Measurements from ENCODE around the gene ACTMAP.
A peak's percentile ranks its signal among the peaks of the same experiment; 100 is the strongest.

The ACTMAP gene

DNA sequence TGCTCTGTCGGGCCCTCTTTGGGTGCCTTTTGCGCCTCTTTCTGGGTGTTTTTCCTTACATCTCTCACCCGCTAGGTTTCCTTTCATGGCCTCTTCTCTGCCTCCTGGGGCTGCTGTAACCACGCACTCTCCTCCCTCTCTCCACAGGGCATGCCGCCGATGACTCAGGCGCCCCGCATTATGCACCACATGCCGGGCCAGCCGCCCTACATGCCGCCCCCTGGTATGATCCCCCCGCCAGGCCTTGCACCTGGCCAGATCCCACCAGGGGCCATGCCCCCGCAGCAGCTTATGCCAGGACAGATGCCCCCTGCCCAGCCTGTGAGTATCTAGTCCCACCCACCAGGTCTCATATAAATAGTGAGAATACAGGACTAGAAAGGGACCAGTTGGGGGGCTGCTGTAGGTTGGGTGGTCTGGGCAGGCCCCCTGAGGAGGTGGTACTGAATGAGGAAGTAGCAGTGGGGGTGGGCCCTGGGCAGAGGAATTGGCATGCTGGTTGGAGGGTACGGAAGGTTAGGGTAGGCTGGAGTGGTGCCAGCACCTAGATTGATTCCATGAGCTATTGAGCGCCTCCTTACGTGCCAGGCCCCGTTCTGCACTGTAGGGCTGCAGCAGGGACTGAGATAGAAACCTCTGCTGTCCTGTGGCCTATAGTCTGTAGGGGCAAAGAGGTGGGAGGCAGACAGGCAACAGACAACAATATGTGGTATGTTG is 12.6 kb upstream of the ACTMAP start:
- peak; percentile 66 for ATAC-seq
- Mint-ChIP-seq H3K9me3 (no peaks in the 10 kb centered on the region), H3K4me3 (peak overlapping the region; percentile 59), H3K27ac (peak overlapping the region; percentile 90), H3K4me1 (peaks cover 72% of the 10 kb centered on the region), H3K36me3 (ENCODE audit: low read depth) (peaks cover 78% of the 10 kb centered on the region), H3K27me3 (no peaks in the 10 kb centered on the region)
- peak; percentile 51 for DNase-seq

DNA sequence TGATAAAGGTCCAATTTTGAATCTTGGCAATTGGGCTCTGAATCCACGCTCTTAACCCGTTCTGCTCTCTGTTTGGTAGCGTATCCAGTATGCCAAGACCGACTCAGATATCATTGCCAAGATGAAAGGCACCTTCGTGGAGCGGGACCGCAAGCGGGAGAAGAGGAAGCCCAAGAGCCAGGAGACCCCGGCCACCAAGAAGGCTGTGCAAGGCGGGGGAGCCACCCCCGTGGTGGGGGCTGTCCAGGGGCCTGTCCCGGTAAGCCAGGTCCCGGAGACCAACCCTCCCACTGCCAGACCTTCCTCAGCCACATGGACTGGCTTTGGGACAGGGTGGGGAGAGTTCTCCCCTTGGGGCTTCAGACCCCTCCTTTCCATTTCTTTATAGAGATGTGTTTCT is 9.1 kb upstream of the ACTMAP start:
- Mint-ChIP-seq H3K4me3 (no peak overlapping the region), H3K36me3 (ENCODE audit: low read depth) (peaks cover 85% of the 10 kb centered on the region), H3K9me3 (no peaks in the 10 kb centered on the region), H3K4me1 (peaks cover 85% of the 10 kb centered on the region), H3K27ac (no peak overlapping the region), H3K27me3 (no peaks in the 10 kb centered on the region)
- no peak for DNase-seq
- no peak for ATAC-seq

DNA sequence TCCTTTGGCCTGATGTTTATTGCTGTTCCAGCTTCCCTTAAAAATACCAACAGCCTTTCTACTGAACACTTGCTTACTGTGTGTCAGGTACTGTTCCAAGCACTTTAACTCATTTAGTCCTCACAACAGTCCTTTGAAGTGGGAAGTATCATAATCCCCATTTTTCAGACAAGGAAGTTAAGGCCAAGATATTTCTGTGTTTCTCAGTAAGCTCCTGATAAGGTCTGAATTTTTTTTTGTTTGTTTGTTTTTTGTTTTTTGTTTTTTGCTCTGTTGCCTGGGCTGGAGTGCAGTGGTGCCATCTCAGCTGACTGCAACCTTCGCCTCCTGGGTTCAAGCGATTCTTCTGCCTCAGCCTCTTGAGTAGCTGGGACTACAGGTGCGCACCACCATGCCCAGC is 8.2 kb upstream of the ACTMAP start:
- Mint-ChIP-seq H3K36me3 (ENCODE audit: low read depth) (peaks cover 80% of the 10 kb centered on the region), H3K27ac (no peak overlapping the region)

DNA sequence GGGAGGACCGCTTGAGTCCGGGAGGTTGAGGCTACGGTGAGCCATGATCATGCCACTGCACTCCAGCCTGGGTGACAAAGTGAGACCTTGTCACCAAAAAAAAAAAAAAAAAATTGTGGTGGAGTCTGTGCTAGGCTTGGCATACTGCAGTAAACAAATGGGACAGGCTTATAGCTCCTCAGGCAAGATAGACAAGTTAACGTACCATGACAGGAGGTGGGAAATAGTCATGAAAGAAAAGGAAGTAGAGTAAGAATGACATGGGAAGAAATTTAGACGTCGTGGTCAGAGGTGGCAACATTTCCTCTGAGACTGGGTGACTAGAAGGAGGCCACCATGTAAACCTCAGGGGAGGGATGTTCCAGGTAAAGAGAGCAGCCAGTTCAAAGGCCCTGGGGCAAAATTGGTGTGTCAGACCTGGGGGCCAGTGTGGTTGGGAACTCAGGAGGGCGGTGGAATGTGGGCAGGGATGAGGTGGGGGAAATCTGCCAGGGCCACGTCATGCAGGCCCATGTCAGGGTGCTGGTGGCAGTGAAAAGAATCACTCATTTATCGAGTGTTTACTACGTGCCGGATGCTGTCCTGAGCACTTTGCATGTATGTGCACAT is 6.3 kb upstream of the ACTMAP start:
- Mint-ChIP-seq H3K27me3 (no peaks in the 10 kb centered on the region), H3K4me3 (peak overlapping the region; percentile 86), H3K9me3 (no peaks in the 10 kb centered on the region), H3K4me1 (peaks cover 74% of the 10 kb centered on the region), H3K36me3 (ENCODE audit: low read depth) (peaks cover 77% of the 10 kb centered on the region), H3K27ac (peak overlapping the region; percentile 98)
- ATAC-seq (peak; percentile 73), DNase-seq (peak; percentile 67)

More for the DNA sequence above, 8.2 kb upstream of the ACTMAP start:
- DNase-seq (no peak), ATAC-seq (no peak)
- Mint-ChIP-seq H3K4me3 (no peak overlapping the region), H3K4me1 (peaks cover 82% of the 10 kb centered on the region), H3K27me3 (no peaks in the 10 kb centered on the region), H3K9me3 (no peaks in the 10 kb centered on the region)

- Mint-ChIP-seq H3K4me1 (peaks cover 67% of the 10 kb centered on the region), H3K27me3 (no peaks in the 10 kb centered on the region), H3K27ac (peak overlapping the region; percentile 98), H3K9me3 (no peaks in the 10 kb centered on the region), H3K4me3 (peak overlapping the region; percentile 86), H3K36me3 (ENCODE audit: low read depth) (peaks cover 78% of the 10 kb centered on the region)
- ATAC-seq (no peak), DNase-seq (no peak)
Observed at GRCh38 chr19:40755791-40756190, 5.5 kb upstream of the ACTMAP start.

DNA sequence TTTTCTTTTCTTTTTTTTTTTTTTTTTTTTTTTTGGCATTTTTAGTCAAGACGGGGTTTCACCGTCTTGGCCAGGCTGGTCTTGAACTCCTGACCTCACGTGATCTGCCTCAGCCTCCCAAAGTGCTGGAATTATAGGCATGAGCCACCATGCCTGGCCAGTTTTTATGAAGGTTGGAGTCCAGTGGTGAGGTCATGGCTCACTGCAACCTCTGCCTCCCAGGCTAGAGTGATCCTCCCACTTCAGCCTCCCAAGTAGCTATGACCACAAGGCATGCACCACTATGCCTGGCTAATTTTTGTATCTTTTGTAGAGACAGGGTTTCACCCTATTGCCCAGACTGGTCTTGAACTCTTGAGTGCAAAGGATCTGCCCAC is 5.0 kb upstream of the ACTMAP start:
- DNase-seq (no peak), ATAC-seq (no peak)
- Mint-ChIP-seq H3K4me3 (peak overlapping the region; percentile 86), H3K9me3 (no peaks in the 10 kb centered on the region), H3K4me1 (peaks cover 66% of the 10 kb centered on the region), H3K27ac (peak overlapping the region; percentile 98), H3K36me3 (ENCODE audit: low read depth) (peaks cover 75% of the 10 kb centered on the region), H3K27me3 (peaks cover 4% of the 10 kb centered on the region)

DNA sequence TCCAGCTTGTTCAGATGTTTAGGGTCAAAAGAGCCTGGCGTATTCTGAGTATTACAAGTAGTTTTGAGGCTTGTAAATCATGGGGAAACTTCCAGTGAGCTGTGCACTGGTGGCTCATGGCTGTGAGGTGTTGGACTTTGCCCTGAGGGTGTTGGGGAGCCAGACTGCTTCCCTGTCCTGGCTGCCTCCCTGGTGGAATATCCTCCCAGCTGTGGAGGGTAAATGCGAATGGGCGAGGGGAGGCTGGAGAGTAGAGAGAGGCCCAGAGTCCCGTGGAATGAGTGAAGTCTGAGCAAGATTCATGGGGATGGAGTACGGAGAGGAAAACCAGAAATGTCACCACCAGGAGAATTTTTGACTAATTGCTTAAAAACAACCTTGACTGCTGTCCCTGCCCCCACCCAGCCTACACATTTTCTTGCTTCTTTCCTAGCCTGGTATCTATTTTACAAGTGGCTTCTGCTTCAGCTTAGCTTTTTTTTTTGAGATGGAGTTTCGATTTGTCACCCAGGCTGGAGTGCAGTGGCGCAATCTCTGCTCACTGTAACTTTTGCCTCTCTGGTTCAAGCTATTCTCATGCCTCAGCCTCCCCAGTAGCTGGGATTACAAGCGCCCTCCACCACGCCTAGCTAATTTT is 4.5 kb upstream of the ACTMAP start:
- peak overlapping the region; percentile 86 for H3K4me3 Mint-ChIP-seq
- ATAC-seq (peak; percentile 11), DNase-seq (peak; percentile 71)
- H3K36me3 Mint-ChIP-seq (ENCODE audit: low read depth): peaks cover 72% of the 10 kb centered on the region
- H3K4me1 Mint-ChIP-seq: peaks cover 67% of the 10 kb centered on the region
- H3K9me3 Mint-ChIP-seq: no peaks in the 10 kb centered on the region
- H3K27me3 Mint-ChIP-seq: peaks cover 4% of the 10 kb centered on the region
- peak overlapping the region; percentile 98 for H3K27ac Mint-ChIP-seq

GRCh38 chr19:40752257-40752781 is 2.0 kb upstream of the ACTMAP start:
- Mint-ChIP-seq H3K27ac (peak overlapping the region; percentile 96), H3K36me3 (ENCODE audit: low read depth) (peaks cover 55% of the 10 kb centered on the region), H3K27me3 (peaks cover 4% of the 10 kb centered on the region), H3K9me3 (no peaks in the 10 kb centered on the region), H3K4me3 (peak overlapping the region; percentile 95), H3K4me1 (peaks cover 65% of the 10 kb centered on the region)
- no peak for DNase-seq
- no peak for ATAC-seq

DNA sequence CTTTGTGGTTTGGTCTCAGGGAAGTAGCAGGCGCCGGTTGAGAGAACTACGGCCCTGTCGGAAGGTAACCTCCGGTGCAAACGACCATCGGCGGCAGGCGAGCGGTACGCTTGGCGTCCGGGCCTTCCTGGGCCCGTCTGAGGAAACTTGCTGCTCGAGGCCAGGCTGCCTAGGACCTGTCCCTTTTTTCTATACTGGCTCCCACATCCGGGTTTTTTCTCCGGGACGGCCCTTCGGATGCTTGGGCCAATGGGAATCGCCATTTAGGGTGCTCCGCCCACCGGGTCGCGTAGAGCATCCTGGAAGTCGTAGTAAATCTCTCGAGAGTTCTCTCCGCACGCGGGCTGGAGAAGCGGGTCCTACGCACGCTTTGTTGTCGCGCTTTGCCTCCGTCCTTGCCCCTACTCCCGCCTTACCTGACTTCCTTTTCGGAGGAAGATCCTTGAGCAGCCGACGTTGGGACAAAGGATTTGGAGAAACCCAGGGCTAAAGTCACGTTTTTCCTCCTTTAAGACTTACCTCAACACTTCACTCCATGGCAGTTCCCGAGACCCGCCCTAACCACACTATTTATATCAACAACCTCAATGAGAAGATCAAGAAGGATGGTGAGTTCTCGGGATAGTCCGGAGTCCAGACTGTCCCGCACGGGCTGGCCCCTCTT is 729 bp upstream of the ACTMAP start, which contains the start of gene SNRPA:
SNRPA (plus strand) TSS at position 330 of the 664 bp plus-strand sequence; CDS start at position 536, 206 bp downstream.
- Mint-ChIP-seq H3K36me3 (ENCODE audit: low read depth) (peaks cover 43% of the 10 kb centered on the region), H3K4me1 (peaks cover 52% of the 10 kb centered on the region), H3K27me3 (peaks cover 4% of the 10 kb centered on the region), H3K27ac (peak within 1 kb of the TSS; percentile 96), H3K4me3 (peak within 1 kb of the TSS; percentile 95), H3K9me3 (no peaks in the 10 kb centered on the region)
- ATAC-seq: peak; percentile 68
- peak; percentile 95 for DNase-seq

DNA sequence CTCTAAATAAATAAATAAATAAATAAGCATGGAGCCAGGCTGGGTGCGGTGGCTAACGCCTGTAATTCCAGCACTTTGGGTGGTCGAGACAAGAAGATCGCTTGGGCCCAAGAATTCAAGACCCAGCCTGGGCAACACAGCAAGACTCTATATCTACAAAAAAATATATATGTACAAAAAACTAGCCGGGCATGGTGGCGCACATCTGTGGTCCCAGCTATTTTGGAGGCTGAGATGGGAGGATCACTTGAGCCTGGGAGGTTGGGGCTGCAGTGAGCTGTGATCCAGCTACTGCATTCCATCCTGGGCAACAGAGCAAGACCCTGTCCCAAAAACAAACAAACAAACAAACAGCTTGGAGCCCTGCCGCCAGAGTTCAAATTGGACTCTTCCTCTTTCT is 2.7 kb downstream of the ACTMAP start:
- Mint-ChIP-seq H3K4me3 (no peak overlapping the region), H3K27me3 (peaks cover 4% of the 10 kb centered on the region), H3K36me3 (ENCODE audit: low read depth) (peaks cover 19% of the 10 kb centered on the region), H3K27ac (no peak overlapping the region), H3K9me3 (no peaks in the 10 kb centered on the region), H3K4me1 (peaks cover 25% of the 10 kb centered on the region)
- DNase-seq: no peak
- ATAC-seq: no peak

DNA sequence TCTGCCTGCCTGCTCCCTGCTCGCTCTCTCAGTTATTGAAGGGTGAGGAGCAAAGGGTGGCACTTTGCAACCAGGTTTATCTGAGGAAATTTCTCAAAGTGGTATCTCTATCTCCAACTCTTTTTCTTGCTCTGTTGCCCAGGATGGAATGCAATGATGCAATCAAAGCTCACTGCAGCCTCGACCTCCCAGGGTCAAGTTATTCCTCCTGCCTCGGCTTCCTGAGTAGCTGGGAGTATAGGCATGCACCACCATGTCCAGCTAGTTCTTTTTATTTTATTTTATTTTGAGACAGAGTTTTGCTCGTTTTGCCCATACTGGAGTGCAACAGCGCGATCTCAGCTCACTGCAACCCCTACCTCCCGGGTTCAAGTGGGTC is 4.9 kb downstream of the ACTMAP start:
- no peak for ATAC-seq
- Mint-ChIP-seq H3K27me3 (peaks cover 1% of the 10 kb centered on the region), H3K4me3 (no peak overlapping the region), H3K4me1 (peaks cover 18% of the 10 kb centered on the region), H3K27ac (no peak overlapping the region), H3K36me3 (ENCODE audit: low read depth) (peaks cover 2% of the 10 kb centered on the region), H3K9me3 (no peaks in the 10 kb centered on the region)
- no peak for DNase-seq

GRCh38 chr19:40744554-40745401 is 5.5 kb downstream of the ACTMAP start:
- DNase-seq (peak; percentile 53), ATAC-seq (peak; percentile 52)
- H3K27me3 Mint-ChIP-seq: no peaks in the 10 kb centered on the region
- peaks cover 12% of the 10 kb centered on the region for H3K4me1 Mint-ChIP-seq
- no peak overlapping the region for H3K4me3 Mint-ChIP-seq
- no peaks in the 10 kb centered on the region for H3K36me3 Mint-ChIP-seq (ENCODE audit: low read depth)
- no peak overlapping the region for H3K27ac Mint-ChIP-seq
- H3K9me3 Mint-ChIP-seq: no peaks in the 10 kb centered on the region

GRCh38 chr19:40743926-40744325 is 6.4 kb downstream of the ACTMAP start:
- ATAC-seq: no peak
- no peak for DNase-seq
- no peak overlapping the region for H3K27ac Mint-ChIP-seq

GRCh38 chr19:40742886-40743285 is 7.4 kb downstream of the ACTMAP start:
- H3K4me3 Mint-ChIP-seq: no peak overlapping the region
- peaks cover under 1% of the 10 kb centered on the region for H3K4me1 Mint-ChIP-seq
- H3K9me3 Mint-ChIP-seq: no peaks in the 10 kb centered on the region
- ATAC-seq: no peak
- H3K36me3 Mint-ChIP-seq (ENCODE audit: low read depth): no peaks in the 10 kb centered on the region
- no peak overlapping the region for H3K27ac Mint-ChIP-seq
- DNase-seq: no peak
- no peaks in the 10 kb centered on the region for H3K27me3 Mint-ChIP-seq

More at GRCh38 chr19:40743926-40744325, 6.4 kb downstream of the ACTMAP start:
- Mint-ChIP-seq H3K9me3 (no peaks in the 10 kb centered on the region), H3K4me3 (no peak overlapping the region), H3K27me3 (no peaks in the 10 kb centered on the region), H3K36me3 (ENCODE audit: low read depth) (no peaks in the 10 kb centered on the region), H3K4me1 (peaks cover 7% of the 10 kb centered on the region)
